GM19372 (cell line): ENCODE data around the gene C1QTNF9.
A peak's percentile ranks its signal among the peaks of the same experiment; 100 is the strongest.
"Not testable (repeated sequence)": the region's sequence is repeated elsewhere in the genome, so short reads cannot be mapped to it uniquely, and the experiment has no call there.

Experiments
- ATAC-seq: cut with Tn5 transposase; IDR thresholded peaks from one replicate; pipeline ENCODE4 v1.9.1; 2021; ENCODE audit warnings: mild to moderate bottlenecking, low read depth, moderate library complexity; ENCODE audit not compliant: unreplicated experiment

The C1QTNF9 gene

GRCh38 chr13:24309300-24309699 is at the start of gene C1QTNF9:
C1QTNF9 (plus strand) TSS chr13:24309580; CDS start chr13:24316004, 6,424 bp downstream.
- ATAC-seq: not testable (repeated sequence)

DNA sequence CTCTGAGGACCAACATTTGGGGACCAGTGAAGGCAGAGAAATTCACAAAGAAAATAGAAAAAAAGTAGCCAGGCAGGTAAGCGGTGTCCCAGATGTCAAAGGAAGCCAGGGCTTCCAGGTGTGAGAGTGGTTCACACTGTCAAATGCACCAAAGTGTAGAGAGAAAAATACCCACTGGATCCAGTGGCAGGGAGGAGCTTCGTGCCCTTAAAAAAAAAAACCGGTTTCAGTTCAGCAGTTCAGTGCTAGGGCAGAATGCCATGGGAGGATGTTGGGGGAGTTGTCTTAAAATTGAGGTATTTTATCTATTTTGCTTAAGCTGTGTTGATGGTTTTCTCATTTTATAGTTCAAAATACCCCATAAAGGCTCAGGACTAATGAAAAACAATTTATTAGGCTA is 47.8 kb upstream of the C1QTNF9 start:
- ATAC-seq: no peak

DNA sequence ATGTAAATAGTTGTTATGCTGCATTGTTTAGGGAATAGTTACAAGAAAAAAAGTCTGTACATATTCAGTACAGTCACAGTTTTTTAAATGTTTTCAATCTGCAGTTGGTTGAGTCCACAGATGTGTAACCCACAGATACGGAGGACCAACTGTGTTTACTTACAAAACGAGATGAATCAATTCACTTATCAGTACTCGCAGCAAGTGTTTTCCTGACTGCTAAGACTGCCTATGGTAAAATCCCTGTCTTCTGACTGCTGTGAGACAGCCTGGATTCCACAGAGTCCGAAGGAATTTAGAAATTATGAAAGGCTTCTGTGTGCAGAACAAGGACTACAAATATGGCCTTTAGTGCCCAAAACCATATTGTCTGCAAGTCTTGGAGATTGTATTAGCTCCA is 45.7 kb upstream of the C1QTNF9 start:
- ATAC-seq: no peak

DNA sequence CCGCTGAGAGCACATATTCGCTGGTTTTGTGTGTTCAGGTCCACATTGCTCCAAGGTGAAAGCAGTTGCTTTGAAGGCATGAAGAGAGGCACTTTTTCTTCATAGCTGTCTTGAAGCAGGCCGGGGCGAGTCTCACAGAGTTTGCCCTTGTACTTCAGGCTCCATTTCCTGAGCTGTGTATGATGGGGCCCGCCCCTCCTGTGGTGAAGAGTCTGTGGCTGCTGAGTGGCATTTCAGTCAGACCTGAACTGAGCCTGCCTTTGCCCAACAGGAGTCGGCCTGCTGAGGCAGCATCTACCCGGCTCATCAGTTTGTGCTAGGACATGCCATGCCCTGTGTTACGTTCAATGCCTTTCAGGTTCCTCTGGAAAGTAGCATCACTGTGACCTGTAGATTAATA is 44.4 kb upstream of the C1QTNF9 start:
- ATAC-seq: no peak

DNA sequence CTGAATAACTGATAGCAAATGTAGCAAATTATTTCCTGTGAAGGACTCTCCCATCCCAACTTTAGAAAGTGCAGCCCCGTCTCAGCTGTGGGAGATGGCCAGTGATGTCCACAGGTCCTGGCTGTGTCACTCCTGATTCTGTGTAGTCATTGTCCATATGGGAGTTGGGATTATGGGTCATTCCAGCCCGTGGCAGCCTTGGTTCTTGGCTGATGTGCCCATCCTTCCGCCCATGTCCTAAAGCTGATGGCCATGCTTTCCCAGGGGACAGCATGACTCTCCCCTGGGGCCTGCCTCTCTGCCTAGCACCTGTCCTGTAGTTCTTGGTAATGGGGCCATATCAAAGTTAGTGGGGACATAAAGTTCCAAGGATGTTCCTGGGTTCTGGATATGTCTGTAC is 43.9 kb upstream of the C1QTNF9 start:
- no peak for ATAC-seq

- no peak for ATAC-seq
Measured at GRCh38 chr13:24267274-24267673, 42.1 kb upstream of the C1QTNF9 start.

DNA sequence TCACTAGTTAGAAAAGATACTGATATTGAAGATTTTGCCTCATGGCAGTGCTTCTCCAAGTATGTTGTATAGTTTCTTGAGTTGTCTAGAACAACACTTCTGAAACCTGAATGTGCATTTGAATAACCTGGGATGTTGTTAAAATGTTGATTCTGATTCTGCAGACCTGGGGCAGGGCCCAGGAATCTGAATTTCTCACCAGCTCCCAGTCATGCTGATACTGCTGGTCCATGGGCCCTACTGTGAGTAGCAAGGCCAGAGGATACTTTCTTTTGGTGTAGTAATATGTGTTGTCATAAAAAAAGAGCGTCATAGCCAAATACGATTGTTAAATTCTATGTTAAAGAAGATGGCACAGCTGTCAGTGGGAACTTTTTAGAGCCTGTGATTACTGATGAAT is 41.6 kb upstream of the C1QTNF9 start:
- no peak for ATAC-seq

GRCh38 chr13:24269821-24270220 is 39.6 kb upstream of the C1QTNF9 start:
- ATAC-seq: no peak

GRCh38 chr13:24270639-24271141 is 38.7 kb upstream of the C1QTNF9 start:
- peak; percentile 45 for ATAC-seq

GRCh38 chr13:24271231-24271600 is 38.2 kb upstream of the C1QTNF9 start:
- ATAC-seq: no peak

- peak; percentile 47 for ATAC-seq
Measured at GRCh38 chr13:24271601-24272451, 37.6 kb upstream of the C1QTNF9 start.

- no peak for ATAC-seq
Measured at GRCh38 chr13:24272452-24273161, 36.8 kb upstream of the C1QTNF9 start.

GRCh38 chr13:24273926-24274325 is 35.5 kb upstream of the C1QTNF9 start:
- ATAC-seq: no peak

GRCh38 chr13:24274452-24275021 is 34.8 kb upstream of the C1QTNF9 start:
- peak; percentile 51 for ATAC-seq

DNA sequence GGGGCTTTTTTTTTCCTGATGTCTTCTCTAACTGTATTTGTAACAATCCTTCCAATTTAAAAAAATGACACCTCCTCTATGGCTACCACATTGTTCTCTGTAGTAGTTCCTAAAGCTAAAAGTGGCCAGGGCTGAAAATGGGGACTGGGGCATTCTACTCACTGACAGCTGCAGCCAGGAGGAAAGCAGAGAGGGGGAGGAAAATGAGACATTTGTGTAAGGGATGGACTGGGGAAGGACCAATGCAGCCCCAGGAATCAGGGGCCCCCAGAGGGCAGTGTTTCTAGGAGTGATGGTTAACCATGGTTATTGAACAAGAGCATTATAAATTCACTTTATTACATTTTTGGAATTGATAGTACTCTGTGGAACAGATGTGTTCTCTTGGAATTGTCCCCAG is 34.3 kb upstream of the C1QTNF9 start:
- ATAC-seq: no peak

DNA sequence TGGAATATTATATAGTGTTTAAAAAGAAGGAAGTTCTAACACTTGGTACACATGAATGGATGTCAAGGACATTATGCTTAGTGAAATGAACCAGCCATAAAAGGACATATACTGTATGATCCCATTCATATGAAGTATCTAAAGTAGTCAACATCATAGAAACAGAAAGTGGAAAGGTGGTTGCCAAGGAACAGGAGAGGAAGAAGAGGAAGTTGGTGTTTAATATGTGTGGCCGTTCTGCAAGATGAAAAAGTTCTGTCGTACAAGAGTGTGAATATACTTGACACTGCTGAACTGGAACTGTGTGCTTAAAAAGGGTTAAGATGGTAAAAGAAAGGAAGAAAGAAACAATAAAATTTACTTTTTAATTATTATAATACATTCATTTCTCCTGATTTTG is 33.1 kb upstream of the C1QTNF9 start:
- ATAC-seq: no peak

GRCh38 chr13:24276861-24277260 is 32.5 kb upstream of the C1QTNF9 start:
- no peak for ATAC-seq

GRCh38 chr13:24277761-24278160 is 31.6 kb upstream of the C1QTNF9 start:
- ATAC-seq: no peak

GRCh38 chr13:24279327-24280110 is 29.9 kb upstream of the C1QTNF9 start:
- no peak for ATAC-seq

- ATAC-seq: no peak
Measured at GRCh38 chr13:24280720-24281119, 28.7 kb upstream of the C1QTNF9 start.
